HG02678 (cell line): ENCODE results near the gene TRAP1.
"Not testable (repeated sequence)": the region's sequence is repeated elsewhere in the genome, so short reads cannot be mapped to it uniquely, and the experiment has no call there.

ENCODE experiments used
- ATAC-seq: cut with Tn5 transposase; IDR thresholded peaks from one replicate; pipeline ENCODE4 v1.9.1; 2021; ENCODE audit warnings: mild to moderate bottlenecking, moderate library complexity; ENCODE audit not compliant: unreplicated experiment

Gene TRAP1

GRCh38 chr16:3618769-3619141 lies 98.6 kb downstream of the TRAP1 start:
- no peak for ATAC-seq

GRCh38 chr16:3612510-3613466 lies 104.5 kb downstream of the TRAP1 start:
- no peak for ATAC-seq

GRCh38 chr16:3611146-3611975 lies 106.0 kb downstream of the TRAP1 start, which contains the start of gene SLX4:
Gene SLX4, minus strand, starts transcription at chr16:3611606. Its CDS starts 2,642 bp downstream, at chr16:3608964.
- ATAC-seq = peak; percentile 93

GRCh38 chr16:3610698-3611145 lies 106.6 kb downstream of the TRAP1 start:
- no peak for ATAC-seq

- no peak for ATAC-seq
Measured at GRCh38 chr16:3609895-3610697, 107.2 kb downstream of the TRAP1 start.

GRCh38 chr16:3608976-3609375 lies 108.3 kb downstream of the TRAP1 start:
- not testable (repeated sequence) for ATAC-seq

GRCh38 chr16:3608069-3608468 lies 109.3 kb downstream of the TRAP1 start:
- ATAC-seq = no peak
